ENCODE data around the gene LRRC28.

The LRRC28 gene

GRCh38 chr15:99340347-99340746, 89.1 kb downstream of the LRRC28 start:
- TF ChIP-seq CTCF (IDR thresholded peaks at IDR 0.05; ENCODE audit: low read depth, low read length, missing control alignments) = no peak
- no peak for DNase-seq (ENCODE audit: low read depth)
- H3K4me3 ChIP-seq (ENCODE audit: low read depth, low read length) = no peak overlapping the region
- in situ Hi-C loops (cut with HindIII; ENCODE audit: low sequenced_read_pairs) = no loop called here

- in situ Hi-C loops (cut with HindIII; ENCODE audit: low sequenced_read_pairs) = no loop called here
- no peak for TF ChIP-seq CTCF (IDR thresholded peaks at IDR 0.05; ENCODE audit: low read depth, low read length, missing control alignments)
- DNase-seq (ENCODE audit: low read depth) = no peak
- no peak overlapping the region for H3K4me3 ChIP-seq (ENCODE audit: low read depth, low read length)
Observed at GRCh38 chr15:99341786-99342185, 90.5 kb downstream of the LRRC28 start.

GRCh38 chr15:99343208-99343607, 91.9 kb downstream of the LRRC28 start:
- H3K4me3 ChIP-seq (ENCODE audit: low read depth, low read length) = no peak overlapping the region
- in situ Hi-C loops (cut with HindIII; ENCODE audit: low sequenced_read_pairs) = no loop called here
- no peak for TF ChIP-seq CTCF (IDR thresholded peaks at IDR 0.05; ENCODE audit: low read depth, low read length, missing control alignments)
- DNase-seq (ENCODE audit: low read depth) = no peak

GRCh38 chr15:99343881-99344551, 92.7 kb downstream of the LRRC28 start:
- TF ChIP-seq CTCF (IDR thresholded peaks at IDR 0.05; ENCODE audit: low read depth, low read length, missing control alignments) = peak; percentile 18
- in situ Hi-C loops (cut with HindIII; ENCODE audit: low sequenced_read_pairs) = no loop called here
- DNase-seq (ENCODE audit: low read depth) = no peak
- no peak overlapping the region for H3K4me3 ChIP-seq (ENCODE audit: low read depth, low read length)

- H3K4me3 ChIP-seq (ENCODE audit: low read depth, low read length) = no peak overlapping the region
- no peak for TF ChIP-seq CTCF (IDR thresholded peaks at IDR 0.05; ENCODE audit: low read depth, low read length, missing control alignments)
- in situ Hi-C loops (cut with HindIII; ENCODE audit: low sequenced_read_pairs) = no loop called here
- no peak for DNase-seq (ENCODE audit: low read depth)
Observed at GRCh38 chr15:99344639-99345038, 93.4 kb downstream of the LRRC28 start.

GRCh38 chr15:99345242-99345641, 94.0 kb downstream of the LRRC28 start:
- TF ChIP-seq CTCF (IDR thresholded peaks at IDR 0.05; ENCODE audit: low read depth, low read length, missing control alignments) = no peak
- in situ Hi-C loops (cut with HindIII; ENCODE audit: low sequenced_read_pairs) = no loop called here
- no peak for DNase-seq (ENCODE audit: low read depth)
- H3K4me3 ChIP-seq (ENCODE audit: low read depth, low read length) = no peak overlapping the region

Data from astrocyte of the cerebellum (primary cell).